HUDEP-2 (cell line): Measurements from ENCODE around the gene GYS2.
"Not testable (repeated sequence)": the region's sequence is repeated elsewhere in the genome, so short reads cannot be mapped to it uniquely, and the experiment has no call there.

ENCODE experiments used
- DNase-seq, 76 experiments: peaks; one replicate each; lab custom pipeline; 2025; ENCODE audit not compliant: unreplicated experiment in 76 of 76; lab: John Stamatoyannopoulos, UW

Gene GYS2

GRCh38 chr12:21604245-21605101, at the start of gene GYS2:
Gene GYS2 (minus strand): TSS chr12:21604847. CDS start chr12:21604592, 255 bp downstream.
- no peak for DNase-seq

GRCh38 chr12:21651821-21652220, 47.2 kb upstream of the GYS2 start:
- no peak for DNase-seq

- DNase-seq: no peak
These were observed 46.4 kb upstream of the GYS2 start for GRCh38 chr12:21650997-21651396.

- DNase-seq: no peak
These were observed 44.4 kb upstream of the GYS2 start for GRCh38 chr12:21649034-21649433.

- no peak for DNase-seq
These were observed 43.7 kb upstream of the GYS2 start for GRCh38 chr12:21648378-21648777.

GRCh38 chr12:21647179-21647578, 42.5 kb upstream of the GYS2 start:
- no peak for DNase-seq

GRCh38 chr12:21645041-21645500, 40.4 kb upstream of the GYS2 start:
- not testable (repeated sequence) for DNase-seq

GRCh38 chr12:21644516-21644915, 39.9 kb upstream of the GYS2 start:
- no peak for DNase-seq

- DNase-seq: no peak
These were observed 39.1 kb upstream of the GYS2 start for GRCh38 chr12:21643758-21644157.

- DNase-seq: no peak
These were observed 38.2 kb upstream of the GYS2 start for GRCh38 chr12:21642707-21643389.

GRCh38 chr12:21638054-21638891, 33.6 kb upstream of the GYS2 start:
- DNase-seq: peak in 1 of 76 experiments; percentile 14

GRCh38 chr12:21634245-21634644, 29.6 kb upstream of the GYS2 start:
- no peak for DNase-seq

GRCh38 chr12:21631367-21631766, 26.7 kb upstream of the GYS2 start:
- DNase-seq: no peak

- DNase-seq: no peak
These were observed 23.3 kb upstream of the GYS2 start for GRCh38 chr12:21627924-21628323.

- no peak for DNase-seq
These were observed 13.9 kb upstream of the GYS2 start for GRCh38 chr12:21618566-21618965.

GRCh38 chr12:21617030-21617429, 12.4 kb upstream of the GYS2 start:
- DNase-seq: no peak

GRCh38 chr12:21615431-21615830, 10.8 kb upstream of the GYS2 start:
- no peak for DNase-seq

- no peak for DNase-seq
These were observed 9.9 kb upstream of the GYS2 start for GRCh38 chr12:21614506-21614905.

GRCh38 chr12:21613931-21614330, 9.3 kb upstream of the GYS2 start:
- no peak for DNase-seq

GRCh38 chr12:21608196-21608595, 3.5 kb upstream of the GYS2 start:
- no peak for DNase-seq

- DNase-seq: no peak
These were observed 3.1 kb upstream of the GYS2 start for GRCh38 chr12:21607701-21608100.
